ENCODE data around the gene MSH5. TPM values are rescaled to one million over a fixed set of nuclear protein-coding genes. Genes with fewer than 3 reads are reported as not detected.

MSH5 gene
- total RNA-seq, 1 experiment from 2014 or later, result 22.4 TPM

DNA sequence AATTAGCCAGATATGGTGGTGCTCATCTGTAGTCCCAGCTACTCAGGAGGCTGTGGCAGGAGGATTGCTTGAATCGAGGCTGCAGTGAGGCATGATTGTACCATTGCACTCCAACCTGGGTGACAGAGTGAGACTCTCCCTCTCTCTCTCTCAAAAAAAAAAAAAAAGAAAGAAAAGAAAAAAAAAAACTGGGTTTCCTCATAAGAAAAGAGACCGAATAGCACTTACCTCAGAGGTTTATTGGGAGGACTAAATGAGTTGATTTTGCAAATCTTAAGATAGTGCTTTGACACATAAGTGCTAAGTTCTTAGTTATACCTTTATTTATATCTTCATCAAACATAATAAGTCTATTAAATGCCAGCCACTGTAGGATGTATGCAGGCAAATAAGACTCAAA lies 31.1 kb downstream of the MSH5 start:
- Histone ChIP-seq H3K9ac (ENCODE audit: extremely low read depth, insufficient read length, low read length) (no peak overlapping the region), H4K20me1 (ENCODE audit: control insufficient read depth, insufficient read depth, insufficient read length) (no peaks in the 10 kb centered on the region), H3K27ac (ENCODE audit: insufficient read length, low read depth, low read length) (no peak overlapping the region), H2BK12ac (ENCODE audit: insufficient read length, low read depth, low read length) (no peak overlapping the region), H2BK20ac (ENCODE audit: low read depth, low read length, poor library complexity, severe bottlenecking) (no peak overlapping the region), H3K14ac (ENCODE audit: insufficient read depth, low read length) (no peak overlapping the region), H3T11ph (ENCODE audit: low read length) (no peak overlapping the region), H3K79me1 (ENCODE audit: insufficient read depth, low read depth, low read length, poor library complexity, severe bottlenecking) (no peaks in the 10 kb centered on the region), H4K5ac (ENCODE audit: insufficient read length, low read depth, low read length) (no peak overlapping the region), H3K56ac (ENCODE audit: insufficient read length, low read depth, low read length) (no peak overlapping the region), H2BK5ac (ENCODE audit: insufficient read length, low read length) (no peak overlapping the region), H4K91ac (ENCODE audit: insufficient read length, low read depth, low read length) (no peak overlapping the region), H3K23ac (ENCODE audit: insufficient read length, low read depth, low read length) (no peak overlapping the region), H3K4ac (ENCODE audit: low read depth, low read length) (no peak overlapping the region), H2AK5ac (ENCODE audit: insufficient read length, low read length) (no peak overlapping the region), H2BK120ac (ENCODE audit: low read depth, low read length, poor library complexity, severe bottlenecking) (no peak overlapping the region), H3K4me2 (ENCODE audit: insufficient read depth, insufficient read length, low read length) (no peak overlapping the region), H4K8ac (replicated peaks; ENCODE audit: insufficient read length, low read depth, low read length) (no peak overlapping the region), H2AFZ (ENCODE audit: low read length) (no peak overlapping the region), H3K23me2 (ENCODE audit: insufficient read length, low read depth, low read length, poor library complexity, severe bottlenecking) (no peaks in the 10 kb centered on the region), H3K27me3 (ENCODE audit: insufficient read depth, low read length) (no peaks in the 10 kb centered on the region), H3K18ac (ENCODE audit: insufficient read length, low read depth, low read length) (no peak overlapping the region), H3K79me2 (ENCODE audit: insufficient read depth, low read length) (no peaks in the 10 kb centered on the region), H2BK15ac (ENCODE audit: low read depth, low read length) (no peak overlapping the region), H3K4me1 (ENCODE audit: insufficient read depth, low read length) (no peaks in the 10 kb centered on the region), H3K9me3 (ENCODE audit: control insufficient read depth, low read depth, low read length) (no peaks in the 10 kb centered on the region)
- Mint-ChIP-seq H3K27ac (no peak overlapping the region), H3K36me3 (ENCODE audit: insufficient read depth in 1 of 3, low read depth in 3 of 3) (no peaks in the 10 kb centered on the region; a peak in 1 of 7 replicates), H3K27me3 (ENCODE audit: low read depth) (no peaks in the 10 kb centered on the region; the same call in 1 of the 2 replicates), H3K4me3 (no peak overlapping the region), H3K9me3 (no peaks in the 10 kb centered on the region; a peak in 1 of 5 replicates), H3K4me1 (peaks cover 9 to 10% of the 10 kb centered on the region in 2 experiments)
- DNase-seq, result no peak
- TF ChIP-seq, protein P1, sequence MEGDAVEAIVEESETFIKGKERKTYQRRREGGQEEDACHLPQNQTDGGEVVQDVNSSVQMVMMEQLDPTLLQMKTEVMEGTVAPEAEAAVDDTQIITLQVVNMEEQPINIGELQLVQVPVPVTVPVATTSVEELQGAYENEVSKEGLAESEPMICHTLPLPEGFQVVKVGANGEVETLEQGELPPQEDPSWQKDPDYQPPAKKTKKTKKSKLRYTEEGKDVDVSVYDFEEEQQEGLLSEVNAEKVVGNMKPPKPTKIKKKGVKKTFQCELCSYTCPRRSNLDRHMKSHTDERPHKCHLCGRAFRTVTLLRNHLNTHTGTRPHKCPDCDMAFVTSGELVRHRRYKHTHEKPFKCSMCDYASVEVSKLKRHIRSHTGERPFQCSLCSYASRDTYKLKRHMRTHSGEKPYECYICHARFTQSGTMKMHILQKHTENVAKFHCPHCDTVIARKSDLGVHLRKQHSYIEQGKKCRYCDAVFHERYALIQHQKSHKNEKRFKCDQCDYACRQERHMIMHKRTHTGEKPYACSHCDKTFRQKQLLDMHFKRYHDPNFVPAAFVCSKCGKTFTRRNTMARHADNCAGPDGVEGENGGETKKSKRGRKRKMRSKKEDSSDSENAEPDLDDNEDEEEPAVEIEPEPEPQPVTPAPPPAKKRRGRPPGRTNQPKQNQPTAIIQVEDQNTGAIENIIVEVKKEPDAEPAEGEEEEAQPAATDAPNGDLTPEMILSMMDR (conservative IDR thresholded peaks at IDR 0.05), result no peak
- no CpG with 5 or more reads among the region's 2 CpGs for WGBS (ENCODE audit: extremely low coverage, insufficient read length, low lambda C conversion rate)
